H1 (cell line): Measurements from ENCODE around the gene TGFBR1. TPM values are rescaled to one million over a fixed set of nuclear protein-coding genes. Genes with fewer than 3 reads are reported as not detected.

ENCODE experiments used
- CTCF ChIA-PET: fragments of 300-600 bp; sonication (Branson Sonifier 250); formaldehyde crosslinking; loops from one replicate; lab custom pipeline; 2021; ENCODE audit not compliant: partially characterized antibody; lab: Charles Lee
- POLR2A ChIA-PET: fragments of 300-600 bp; sonication (Branson Sonifier 250); formaldehyde crosslinking; loops from one replicate; lab custom pipeline; 2021; ENCODE audit warnings: inconsistent platforms; ENCODE audit not compliant: partially characterized antibody; lab: Charles Lee
- DNase-seq, 2 experiments: peaks; one replicate each; pipeline versions ENCODE4 v3.0.0 to v3.0.0-alpha.2; 2010 to 2022; ENCODE audit warnings: low spot score in 2 of 2, low read depth in 1 of 2, mixed read lengths in 1 of 2
- FAIRE-seq: peaks from 2 replicates; lab custom pipeline; 2011; peaks lifted over from hg19 to GRCh38; lab: Jason Lieb, UNC
- H2AFZ ChIP-seq: 2 replicates; pipeline ENCODE4 v1.8.1; 2012; ENCODE audit warnings: low read length, inconsistent platforms
- H2AK5ac ChIP-seq: 2 replicates; pipeline ENCODE4 v1.6.1; 2013; ENCODE audit warnings: low read depth, low read length
- H2BK120ac ChIP-seq: replicated peaks from 2 replicates; pipeline ENCODE3; 2013; ENCODE audit warnings: low read depth, low read length, inconsistent platforms
- H2BK12ac ChIP-seq: 2 replicates; pipeline ENCODE4 v1.6.1; 2013; ENCODE audit warnings: low read depth, low read length
- H2BK15ac ChIP-seq: 2 replicates; pipeline ENCODE4 v1.6.1; 2013; ENCODE audit warnings: low read length
- H2BK20ac ChIP-seq: 2 replicates; pipeline ENCODE4 v1.6.1; 2013; ENCODE audit warnings: low read length
- H2BK5ac ChIP-seq: 2 replicates; pipeline ENCODE4 v1.6.1; 2013; ENCODE audit warnings: low read depth, low read length
- H3K14ac ChIP-seq: 2 replicates; pipeline ENCODE4 v1.6.1; 2013; ENCODE audit warnings: inconsistent platforms; ENCODE audit not compliant: insufficient read length
- H3K18ac ChIP-seq: 2 replicates; pipeline ENCODE4 v1.6.1; 2013; ENCODE audit warnings: low read length; ENCODE audit errors: extremely low read depth
- H3K23ac ChIP-seq: 2 replicates; pipeline ENCODE4 v1.6.1; 2013; ENCODE audit warnings: inconsistent platforms; ENCODE audit not compliant: insufficient read length
- H3K23me2 ChIP-seq: 2 replicates; pipeline ENCODE4 v1.6.1; 2013; ENCODE audit warnings: low read depth, low read length
- H3K27ac ChIP-seq: 2 replicates; pipeline ENCODE4 v1.6.1; 2011; ENCODE audit warnings: low read depth, low read length, inconsistent platforms
- H3K27me3 ChIP-seq, 4 experiments: replicated peaks in 1 of 4; 1 replicate in 1 of 4; 2 replicates in 3 of 4; pipeline versions ENCODE4 v1.6.1 to v1.8.1; 2011 to 2013; ENCODE audit warnings: low read length in 3 of 4, mild to moderate bottlenecking in 3 of 4, inconsistent platforms in 2 of 4, mixed read lengths in 2 of 4, moderate library complexity in 1 of 4; ENCODE audit not compliant: control insufficient read depth in 3 of 4, insufficient read depth in 3 of 4; ENCODE audit errors: extremely low read depth in 1 of 4
- H3K36me3 ChIP-seq, 4 experiments: 2 replicates each; pipeline versions ENCODE4 v1.6.1 to v1.8.1; 2011 to 2013; ENCODE audit warnings: mild to moderate bottlenecking in 4 of 4, low read length in 3 of 4, moderate library complexity in 2 of 4, control low read depth in 1 of 4, inconsistent platforms in 1 of 4; ENCODE audit not compliant: insufficient read depth in 4 of 4, control insufficient read depth in 2 of 4
- H3K4ac ChIP-seq: replicated peaks from 2 replicates; pipeline ENCODE3; 2013; ENCODE audit warnings: low read length, low read depth, mixed read lengths, inconsistent platforms; ENCODE audit not compliant: insufficient read length
- H3K4me1 ChIP-seq, 4 experiments: replicated peaks in 1 of 4; 1 replicate in 1 of 4; 2 replicates in 3 of 4; pipeline versions ENCODE4 v1.6.1 to v1.8.1; 2011 to 2013; ENCODE audit warnings: low read length in 3 of 4, inconsistent platforms in 2 of 4, mixed read lengths in 1 of 4; ENCODE audit not compliant: insufficient read depth in 4 of 4, control insufficient read depth in 3 of 4
- H3K4me2 ChIP-seq, 2 experiments: 2 replicates each; pipeline versions ENCODE4 v1.6.1 to v1.8.1; 2011 to 2013; ENCODE audit warnings: low read depth in 2 of 2, low read length in 2 of 2, control low read depth in 1 of 2, inconsistent platforms in 1 of 2, mild to moderate bottlenecking in 1 of 2; ENCODE audit not compliant: insufficient read depth in 1 of 2
- H3K4me3 ChIP-seq, 4 experiments: fragments of 200-600, 300-600 bp in 1 of 4; sonication (generic), shearing (Covaris generic), sonication (Bioruptor Twin) in 1 of 4; 2 replicates each; pipeline versions ENCODE4 v1.5.1 to v1.8.1; 2011 to 2016; ENCODE audit warnings: low read length in 4 of 4, low read depth in 3 of 4, control low read depth in 2 of 4, inconsistent platforms in 2 of 4, mild to moderate bottlenecking in 2 of 4, mixed read lengths in 1 of 4, moderate library complexity in 1 of 4; ENCODE audit not compliant: insufficient read depth in 2 of 4; ENCODE audit errors: extremely low read depth in 1 of 4
- H3K56ac ChIP-seq: replicated peaks from 2 replicates; pipeline ENCODE3; 2013; ENCODE audit warnings: low read depth, mild to moderate bottlenecking, mixed read lengths, low read length, inconsistent platforms; ENCODE audit not compliant: insufficient read length
- H3K79me1 ChIP-seq: 2 replicates; pipeline ENCODE4 v1.6.1; 2013; ENCODE audit warnings: low read depth, low read length, control low read depth
- H3K79me2 ChIP-seq, 2 experiments: 2 replicates each; pipeline versions ENCODE4 v1.6.1 to v1.8.1; 2012 to 2013; ENCODE audit warnings: low read length in 2 of 2, mild to moderate bottlenecking in 2 of 2, inconsistent platforms in 1 of 2; ENCODE audit not compliant: insufficient read depth in 2 of 2, control insufficient read depth in 1 of 2
- H3K9ac ChIP-seq, 4 experiments: replicated peaks in 1 of 4; 1 replicate in 1 of 4; 2 replicates in 3 of 4; pipeline versions ENCODE4 v1.6.1 to v1.8.1; 2011 to 2013; ENCODE audit warnings: low read depth in 3 of 4, low read length in 3 of 4, control low read depth in 2 of 4, mild to moderate bottlenecking in 2 of 4, moderate library complexity in 2 of 4, inconsistent platforms in 1 of 4; ENCODE audit errors: extremely low read depth in 1 of 4
- H3K9me3 ChIP-seq, 2 experiments: 2 replicates each; pipeline versions ENCODE4 v1.6.1 to v1.8.1; 2012 to 2013; ENCODE audit warnings: mild to moderate bottlenecking in 2 of 2, moderate library complexity in 2 of 2, control low read depth in 1 of 2, inconsistent platforms in 1 of 2, low read depth in 1 of 2, low read length in 1 of 2, mixed read lengths in 1 of 2; ENCODE audit not compliant: insufficient read depth in 2 of 2
- H4K20me1 ChIP-seq, 2 experiments: replicated peaks in 1 of 2; 2 replicates each; pipeline versions ENCODE3 to v1.8.1; 2011 to 2013; ENCODE audit warnings: inconsistent platforms in 2 of 2, low read length in 2 of 2, mild to moderate bottlenecking in 1 of 2; ENCODE audit not compliant: insufficient read depth in 2 of 2, control insufficient read depth in 1 of 2
- H4K5ac ChIP-seq: 2 replicates; pipeline ENCODE4 v1.6.1; 2013; ENCODE audit warnings: low read length, low read depth, mixed read lengths, inconsistent platforms; ENCODE audit not compliant: insufficient read length
- H4K8ac ChIP-seq: 2 replicates; pipeline ENCODE4 v1.8.0; 2013; ENCODE audit warnings: mild to moderate bottlenecking, moderate library complexity, low read length, inconsistent platforms; ENCODE audit not compliant: insufficient read depth; ENCODE audit errors: extremely low read depth
- H4K91ac ChIP-seq: replicated peaks from 2 replicates; pipeline ENCODE3; 2013; ENCODE audit warnings: low read length, mixed read lengths, inconsistent platforms; ENCODE audit not compliant: insufficient read length
- EGR1 ChIP-seq: IDR thresholded peaks from 2 replicates; pipeline ENCODE4 v1.6.1; 2011; ENCODE audit warnings: low read depth, low read length, borderline replicate concordance
- JUN ChIP-seq: IDR thresholded peaks from 2 replicates; pipeline ENCODE4 v1.6.1; 2011; ENCODE audit warnings: low read depth, mild to moderate bottlenecking, improper control_type of control experiment, low read length
- PHF8 ChIP-seq: fragments of 200-600 bp; sonication (generic); conservative IDR thresholded peaks from 2 replicates; pipeline ENCODE4 v1.7.1; 2012; ENCODE audit warnings: low read depth, mild to moderate bottlenecking, inconsistent platforms, low read length, moderate library complexity
- SAP30 ChIP-seq: fragments of 300-600 bp; sonication (generic); IDR thresholded peaks from 2 replicates; pipeline ENCODE4 v1.7.1; 2012; ENCODE audit warnings: low read length, moderate library complexity, mild to moderate bottlenecking, inconsistent platforms; ENCODE audit not compliant: insufficient read depth, insufficient replicate concordance
- SP1 ChIP-seq: IDR thresholded peaks from 2 replicates; pipeline ENCODE4 v1.6.1; 2011; ENCODE audit warnings: low read depth, low read length
- TEAD4 ChIP-seq: IDR thresholded peaks from 2 replicates; pipeline ENCODE4 v1.6.1; 2012; ENCODE audit warnings: low read depth, low read length, inconsistent platforms, mixed read lengths
- YY1 ChIP-seq: IDR thresholded peaks from 2 replicates; pipeline ENCODE4 v1.6.1; 2011; ENCODE audit warnings: low read depth, mild to moderate bottlenecking, low read length
- ZNF274 ChIP-seq: IDR thresholded peaks from 2 replicates; pipeline ENCODE4 v1.7.0; 2012; ENCODE audit warnings: low read length, borderline replicate concordance; ENCODE audit errors: extremely low read depth
- WGBS, 2 experiments: shearing (Covaris generic) in 1 of 2; methylation state at CpG; one replicate each; pipeline versions ENCODE4 v1.1.6 to v1.1.7; 2013 to 2015; ENCODE audit warnings: low lambda C conversion rate in 2 of 2, mixed read lengths in 2 of 2, inconsistent platforms in 1 of 2, low coverage in 1 of 2, missing lambda C conversion rate in 1 of 2; ENCODE audit not compliant: insufficient replicate concordance in 2 of 2, insufficient coverage in 1 of 2, insufficient read length in 1 of 2; ENCODE audit errors: extremely low coverage in 1 of 2, missing lambda C conversion rate in 1 of 2; 5-methylcytosine and 5-hydroxymethylcytosine counted together
- polyA plus RNA-seq, 7 experiments: library from polyadenylated mRNA; depleted of rRNA in 3 of 7; stranded (reverse) in 5 of 7; unstranded in 2 of 7; fragments of >200 nt in 5 of 7; fragments of 200-250 nt in 2 of 7; gene quantifications; 1 replicate in 5 of 7; 2 replicates in 1 of 7; 4 replicates in 1 of 7; pipeline versions ENCODE4 v1.2.1 to v1.2.3, GENCODE V29; 2011 to 2013; ENCODE audit warnings: missing spikeins in 2 of 7, mixed read lengths in 2 of 7
- total RNA-seq: library from RNA; stranded (reverse); fragmentation: NEBNext Ultra II Directional; extraction: Animal tissue kit (Norgen Biotek cat#: 25700); gene quantifications from 2 replicates; pipeline ENCODE4 v1.2.1, GENCODE V29; 2021
- TF ChIP-seq, protein P1 (sequence below), 3 experiments: IDR thresholded peaks; 1 replicate in 2 of 3; 2 replicates in 1 of 3; pipeline versions ENCODE4 v1.5.1 to v1.6.1; 2011; ENCODE audit warnings: low read length in 3 of 3, mild to moderate bottlenecking in 3 of 3, inconsistent platforms in 2 of 3, low read depth in 1 of 3, moderate library complexity in 1 of 3; ENCODE audit not compliant: insufficient read depth in 1 of 3; ENCODE audit errors: control extremely low read depth in 1 of 3

TGFBR1 gene
- total and polyA plus RNA-seq, 2 of the 8 experiments (the other 6 are each of a cell fraction or from before 2014, with no cell fraction given) = 16.8 to 52.4 TPM

DNA sequence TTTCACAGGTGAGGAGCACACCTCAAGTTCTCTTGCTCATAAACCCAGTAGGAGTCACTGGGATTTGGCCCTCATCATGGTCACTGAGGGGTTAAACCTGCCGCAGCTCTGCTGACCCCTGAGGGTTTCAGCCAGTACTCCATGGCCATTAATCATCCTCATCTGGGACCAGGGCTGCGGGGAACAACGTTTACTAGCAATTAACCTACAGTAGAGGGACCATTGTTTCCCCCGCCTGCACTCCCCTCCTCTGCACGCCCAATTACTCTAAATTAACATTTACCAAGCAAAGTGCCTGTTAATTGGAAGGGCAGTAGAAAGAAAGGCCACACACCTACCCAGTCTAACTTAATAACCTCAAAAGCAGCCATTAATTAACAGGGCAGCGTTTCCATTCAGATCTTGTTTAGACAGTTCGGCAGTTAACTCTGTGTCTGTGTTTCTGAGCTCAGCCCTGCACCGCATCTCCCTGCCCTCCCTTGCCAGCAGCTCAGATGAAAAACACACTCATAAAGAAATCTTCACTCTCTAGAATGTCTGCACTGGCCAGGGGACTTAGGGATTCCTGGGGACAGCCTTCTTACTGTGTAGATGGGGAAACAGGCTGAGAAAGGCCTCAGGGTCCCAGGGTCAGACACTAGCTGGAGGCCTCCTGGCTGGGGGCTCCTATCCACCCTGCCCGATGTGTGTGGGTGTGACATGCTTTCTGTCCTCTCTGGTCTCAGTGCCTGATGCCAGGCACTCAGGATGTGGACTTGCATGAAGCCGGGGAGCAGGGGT, 65.3 kb downstream of the TGFBR1 start:
- no peaks in the 10 kb centered on the region for H3K9me3 ChIP-seq
- H3K18ac ChIP-seq = peak overlapping the region; percentile 42; the same call in 1 of the 2 replicates
- H3K79me2 ChIP-seq = no peaks in the 10 kb centered on the region
- H4K20me1 ChIP-seq = no peaks in the 10 kb centered on the region
- H2BK5ac ChIP-seq = peak overlapping the region; percentile 27; the same call in 1 of the 2 replicates
- H2BK20ac ChIP-seq = peak overlapping the region; percentile 84
- peaks cover 9 to 29% (median 17%) of the 10 kb centered on the region in 4 experiments for H3K4me1 ChIP-seq
- H3K4me2 ChIP-seq = peak overlapping the region; percentile 19 to 28; a peak in 1 of 4 replicates
- H2AFZ ChIP-seq = peak overlapping the region; percentile 11; the same call in 1 of the 2 replicates
- no peak overlapping the region for H3K56ac ChIP-seq
- H4K91ac ChIP-seq = peak overlapping the region; percentile 8
- FAIRE-seq = no peak
- H3K14ac ChIP-seq = no peak overlapping the region
- H4K5ac ChIP-seq = no peak overlapping the region
- H3K4me3 ChIP-seq = no peak overlapping the region; a peak in 1 of 8 replicates
- H3K9ac ChIP-seq = no peak overlapping the region
- no peak overlapping the region for H3K27ac ChIP-seq
- 0 out of 2 replicates have a peak overlapping the region, but pooled peaks have one; percentile 22 for H2BK12ac ChIP-seq
- no peak overlapping the region for H2AK5ac ChIP-seq
- no peak for DNase-seq
- no peak overlapping the region for H2BK120ac ChIP-seq
- H4K8ac ChIP-seq = no peak overlapping the region
- no peak overlapping the region for H3K4ac ChIP-seq
- no peak overlapping the region for H2BK15ac ChIP-seq
- ChIA-PET CTCF (interaction anchor here (0.9 to 2.3 kb wide), 6 partner anchors 9 to 67 kb away, joined by 3 to 11 read pairs (median 4); no protein-coding TSS in a partner anchor), POLR2A (interaction anchor here (1.3 kb wide), 1 partner anchor 52 kb away, joined by 3 read pairs; the partner anchor contains the start of genes ALG2 and SEC61B)
- no peaks in the 10 kb centered on the region; a peak in 1 of 8 replicates for H3K36me3 ChIP-seq
- H3K23ac ChIP-seq = no peak overlapping the region
- WGBS, 2 experiments = 40% methylated on average over 9 of the region's 10 CpGs; no CpG with 5 or more reads in 1 of the 2 experiments
- H3K27me3 ChIP-seq = no peaks in the 10 kb centered on the region; a peak in 1 of 7 replicates
- H3K23me2 ChIP-seq = peaks cover 4% of the 10 kb centered on the region; the same call in 1 of the 2 replicates
- no peaks in the 10 kb centered on the region for H3K79me1 ChIP-seq
- TF ChIP-seq JUN (no peak), PHF8 (no peak), EGR1 (no peak), YY1 (peak; percentile 62; the same call in 1 of the 2 replicates), SP1 (no peak), SAP30 (no peak), TEAD4 (no peak), ZNF274 (no peak)
- TF ChIP-seq, protein P1, sequence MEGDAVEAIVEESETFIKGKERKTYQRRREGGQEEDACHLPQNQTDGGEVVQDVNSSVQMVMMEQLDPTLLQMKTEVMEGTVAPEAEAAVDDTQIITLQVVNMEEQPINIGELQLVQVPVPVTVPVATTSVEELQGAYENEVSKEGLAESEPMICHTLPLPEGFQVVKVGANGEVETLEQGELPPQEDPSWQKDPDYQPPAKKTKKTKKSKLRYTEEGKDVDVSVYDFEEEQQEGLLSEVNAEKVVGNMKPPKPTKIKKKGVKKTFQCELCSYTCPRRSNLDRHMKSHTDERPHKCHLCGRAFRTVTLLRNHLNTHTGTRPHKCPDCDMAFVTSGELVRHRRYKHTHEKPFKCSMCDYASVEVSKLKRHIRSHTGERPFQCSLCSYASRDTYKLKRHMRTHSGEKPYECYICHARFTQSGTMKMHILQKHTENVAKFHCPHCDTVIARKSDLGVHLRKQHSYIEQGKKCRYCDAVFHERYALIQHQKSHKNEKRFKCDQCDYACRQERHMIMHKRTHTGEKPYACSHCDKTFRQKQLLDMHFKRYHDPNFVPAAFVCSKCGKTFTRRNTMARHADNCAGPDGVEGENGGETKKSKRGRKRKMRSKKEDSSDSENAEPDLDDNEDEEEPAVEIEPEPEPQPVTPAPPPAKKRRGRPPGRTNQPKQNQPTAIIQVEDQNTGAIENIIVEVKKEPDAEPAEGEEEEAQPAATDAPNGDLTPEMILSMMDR (IDR thresholded peaks at IDR 0.05; ENCODE audit: control extremely low read depth in 1 of 3, insufficient read depth in 1 of 3, low read depth in 1 of 3, low read length in 3 of 3) = peak; percentile 33 to 61 (median 53); a peak in 3 of 4 replicates
